G401.6 (cell line): ENCODE measurements around the gene KIF3C.
"Not testable (repeated sequence)": the region's sequence is repeated elsewhere in the genome, so short reads cannot be mapped to it uniquely, and the experiment has no call there.

ENCODE experiments used
- FAIRE-seq: peaks from 2 replicates; lab custom pipeline; 2012; peaks lifted over from hg19 to GRCh38; lab: Jason Lieb, UNC

Gene KIF3C

GRCh38 chr2:25999406-25999805, 17.1 kb upstream of the KIF3C start:
- FAIRE-seq: not testable (repeated sequence)

- not testable (repeated sequence) for FAIRE-seq
Measured at GRCh38 chr2:25998816-25999383, 16.6 kb upstream of the KIF3C start.

GRCh38 chr2:25996844-25997243, 14.5 kb upstream of the KIF3C start:
- no peak for FAIRE-seq

GRCh38 chr2:25994509-25994908, 12.2 kb upstream of the KIF3C start:
- FAIRE-seq: no peak

- no peak for FAIRE-seq
Measured at GRCh38 chr2:25993049-25993448, 10.8 kb upstream of the KIF3C start.

GRCh38 chr2:25992556-25992955, 10.3 kb upstream of the KIF3C start:
- no peak for FAIRE-seq

GRCh38 chr2:25991965-25992364, 9.7 kb upstream of the KIF3C start:
- FAIRE-seq: no peak

GRCh38 chr2:25989154-25989553, 6.9 kb upstream of the KIF3C start:
- no peak for FAIRE-seq

- FAIRE-seq: no peak
Measured at GRCh38 chr2:25988134-25988533, 5.8 kb upstream of the KIF3C start.

- FAIRE-seq: no peak
Measured at GRCh38 chr2:25983735-25984134, 1.4 kb upstream of the KIF3C start.

GRCh38 chr2:25982968-25983280, 627 bp upstream of the KIF3C start:
- no peak for FAIRE-seq

- no peak for FAIRE-seq
Measured at GRCh38 chr2:25981596-25982272, 563 bp downstream of the KIF3C start.

- FAIRE-seq: no peak
Measured at GRCh38 chr2:25980951-25981350, 1.3 kb downstream of the KIF3C start.

GRCh38 chr2:25980076-25980887, 2.0 kb downstream of the KIF3C start:
- no peak for FAIRE-seq

- no peak for FAIRE-seq
Measured at GRCh38 chr2:25979001-25979400, 3.3 kb downstream of the KIF3C start.

- FAIRE-seq: no peak
Measured at GRCh38 chr2:25977768-25978167, 4.5 kb downstream of the KIF3C start.

GRCh38 chr2:25976983-25977741, 5.1 kb downstream of the KIF3C start:
- no peak for FAIRE-seq

GRCh38 chr2:25972049-25972823, 10.1 kb downstream of the KIF3C start:
- no peak for FAIRE-seq

GRCh38 chr2:25971596-25971995, 10.7 kb downstream of the KIF3C start:
- no peak for FAIRE-seq

GRCh38 chr2:25966531-25967270, 15.6 kb downstream of the KIF3C start:
- FAIRE-seq: no peak

GRCh38 chr2:25964891-25965290, 17.4 kb downstream of the KIF3C start:
- FAIRE-seq: no peak
